IMR-90 (cell line): Measurements from ENCODE around the gene GPR21. TPM values are rescaled to one million over a fixed set of nuclear protein-coding genes. Genes with fewer than 3 reads are reported as not detected.

Experiments
- ATAC-seq: fragments of 200-7000 bp; cut with Tn5 transposase; 2 replicates; pipeline ENCODE4 v1.9.1; 2020; ENCODE audit warnings: low read depth, mild to moderate bottlenecking, moderate library complexity
- BruUV-seq: library from RNA; stranded (reverse); fragments of 400-500 nt; replicated peaks from 2 replicates; lab custom pipeline; 2021; lab: Mats Ljungman, UMichigan
- CTCF ChIA-PET: fragments of 300-600 bp; formaldehyde crosslinking; extraction: SDS; loops from one replicate; lab custom pipeline; 2021; ENCODE audit warnings: antibody characterized with exemption; lab: Yijun Ruan, JAX
- POLR2A ChIA-PET: fragments of 300-600 bp; sonication (Branson Sonifier 250); formaldehyde crosslinking; loops from one replicate; lab custom pipeline; 2022; ENCODE audit warnings: antibody characterized with exemption; ENCODE audit not compliant: unreplicated experiment; lab: Charles Lee
- DNase-seq: peaks from one replicate; pipeline ENCODE4 v3.0.0; 2013
- H2AFZ ChIP-seq: replicated peaks from 2 replicates; pipeline ENCODE3; 2013; ENCODE audit warnings: low read length, mild to moderate bottlenecking; ENCODE audit not compliant: poor library complexity
- H2AK5ac ChIP-seq: 2 replicates; pipeline ENCODE4 v1.6.1; 2013; ENCODE audit warnings: low read depth, low read length, inconsistent platforms
- H2AK9ac ChIP-seq: replicated peaks from 2 replicates; pipeline ENCODE3; 2013; ENCODE audit warnings: mild to moderate bottlenecking, low read depth, low read length, moderate library complexity; ENCODE audit not compliant: poor library complexity
- H2BK120ac ChIP-seq: 2 replicates; pipeline ENCODE4 v1.6.1; 2013; ENCODE audit warnings: low read depth, low read length, inconsistent platforms
- H2BK15ac ChIP-seq: 3 replicates; pipeline ENCODE4 v1.6.1; 2013; ENCODE audit warnings: low read depth, low read length, inconsistent platforms
- H2BK20ac ChIP-seq: 2 replicates; pipeline ENCODE4 v1.6.1; 2013; ENCODE audit warnings: low read depth, mild to moderate bottlenecking, inconsistent platforms, low read length, moderate library complexity
- H2BK5ac ChIP-seq: 2 replicates; pipeline ENCODE4 v1.6.1; 2013; ENCODE audit warnings: mild to moderate bottlenecking, low read depth, low read length, inconsistent platforms; ENCODE audit not compliant: poor library complexity, severe bottlenecking
- H3K14ac ChIP-seq: replicated peaks from 2 replicates; pipeline ENCODE4 v1.6.1; 2013; ENCODE audit warnings: low read depth, low read length, inconsistent platforms
- H3K18ac ChIP-seq: 2 replicates; pipeline ENCODE4 v1.6.1; 2013; ENCODE audit warnings: low read depth, low read length, control low read depth
- H3K23ac ChIP-seq: 2 replicates; pipeline ENCODE4 v1.6.1; 2013; ENCODE audit warnings: low read depth, low read length, inconsistent platforms
- H3K27ac ChIP-seq: 2 replicates; pipeline ENCODE4 v1.5.1; 2013; ENCODE audit warnings: mild to moderate bottlenecking, control low read depth, low read length; ENCODE audit not compliant: insufficient read depth
- H3K27me3 ChIP-seq: 2 replicates; pipeline ENCODE4 v1.6.1; 2013; ENCODE audit warnings: low read length; ENCODE audit not compliant: control insufficient read depth, insufficient read depth
- H3K36me3 ChIP-seq: 2 replicates; pipeline ENCODE4 v1.6.1; 2013; ENCODE audit warnings: low read length, mixed read lengths; ENCODE audit not compliant: control insufficient read depth, insufficient read depth
- H3K4ac ChIP-seq: 2 replicates; pipeline ENCODE4 v1.6.1; 2013; ENCODE audit warnings: low read depth, low read length, inconsistent platforms
- H3K4me1 ChIP-seq: 2 replicates; pipeline ENCODE4 v1.6.1; 2013; ENCODE audit warnings: low read length, mixed read lengths; ENCODE audit not compliant: control insufficient read depth, insufficient read depth
- H3K4me2 ChIP-seq: 2 replicates; pipeline ENCODE4 v1.6.1; 2013; ENCODE audit warnings: low read depth, mild to moderate bottlenecking, control low read depth, low read length, moderate library complexity
- H3K4me3 ChIP-seq: 2 replicates; pipeline ENCODE4 v1.5.1; 2013; ENCODE audit warnings: low read depth, mild to moderate bottlenecking, control low read depth, low read length, moderate library complexity; ENCODE audit not compliant: insufficient read depth
- H3K56ac ChIP-seq: 2 replicates; pipeline ENCODE4 v1.6.1; 2013; ENCODE audit warnings: low read length, inconsistent platforms; ENCODE audit not compliant: insufficient read depth; ENCODE audit errors: extremely low read depth
- H3K79me1 ChIP-seq, 2 experiments: 2 replicates each; pipeline ENCODE4 v1.6.1; 2013; ENCODE audit warnings: low read length in 2 of 2, inconsistent platforms in 1 of 2, low read depth in 1 of 2
- H3K9ac ChIP-seq: 2 replicates; pipeline ENCODE4 v1.6.1; 2013; ENCODE audit warnings: low read depth, low read length, control low read depth
- H3K9me1 ChIP-seq: 2 replicates; pipeline ENCODE4 v1.6.1; 2013; ENCODE audit warnings: low read length, inconsistent platforms; ENCODE audit not compliant: insufficient read depth
- H3K9me3 ChIP-seq: 2 replicates; pipeline ENCODE4 v1.6.1; 2013; ENCODE audit warnings: low read length; ENCODE audit not compliant: control insufficient read depth, insufficient read depth
- H4K20me1 ChIP-seq: 2 replicates; pipeline ENCODE4 v1.6.1; 2013; ENCODE audit warnings: low read length, inconsistent platforms; ENCODE audit not compliant: insufficient read depth
- H4K5ac ChIP-seq: 2 replicates; pipeline ENCODE4 v1.6.1; 2013; ENCODE audit warnings: mild to moderate bottlenecking, low read depth, low read length, control low read depth
- H4K8ac ChIP-seq, 2 experiments: 2 replicates each; pipeline ENCODE4 v1.6.1; 2013; ENCODE audit warnings: low read depth in 2 of 2, low read length in 2 of 2, control low read depth in 1 of 2, inconsistent platforms in 1 of 2
- H4K91ac ChIP-seq: 2 replicates; pipeline ENCODE4 v1.6.1; 2013; ENCODE audit warnings: low read depth, low read length, inconsistent platforms; ENCODE audit not compliant: insufficient read depth
- CHD1 ChIP-seq: IDR thresholded peaks from 2 replicates; pipeline ENCODE4 v1.6.1; 2012; ENCODE audit warnings: low read depth, low read length, improper control_type of control experiment
- NFE2L2 ChIP-seq: fragments of 150-350 bp; IDR thresholded peaks from 2 replicates; pipeline ENCODE4 v1.6.1; 2016; ENCODE audit warnings: low read depth, mild to moderate bottlenecking, low read length
- POLR2A ChIP-seq: IDR thresholded peaks from 2 replicates; pipeline ENCODE4 v1.6.1; 2012; ENCODE audit warnings: mild to moderate bottlenecking, low read depth, low read length
- SMC3 ChIP-seq: fragments of 150-350 bp; IDR thresholded peaks from 2 replicates; pipeline ENCODE4 v1.6.1; 2016; ENCODE audit warnings: low read depth, mild to moderate bottlenecking, antibody characterized with exemption, low read length, moderate library complexity
- WGBS, 2 experiments: methylation state at CpG; one replicate each; pipeline versions ENCODE4 v1.1.5 to v1.1.7; 2013; ENCODE audit warnings: missing lambda C conversion rate in 2 of 2; ENCODE audit not compliant: insufficient read length in 1 of 2; ENCODE audit errors: extremely low coverage in 2 of 2; 5-methylcytosine and 5-hydroxymethylcytosine counted together
- dilution Hi-C: fragments of 300-500 bp; cut with HindIII; formaldehyde crosslinking; loops from one replicate; pipeline ENCODE4 v1.14.3; 2018; ENCODE audit warnings: low sequenced_read_pairs; ENCODE audit not compliant: unreplicated experiment
- in situ Hi-C: fragments of 300-500 bp; cut with MboI; formaldehyde crosslinking; loops from 3 replicates; pipeline ENCODE4 v1.14.3; 2019; ENCODE audit warnings: low sequenced_read_pairs, inconsistent platforms, mixed read lengths
- intact Hi-C: fragments of 100-400 bp; cut with micrococcal nuclease; formaldehyde crosslinking; loops from 2 replicates; pipeline ENCODE4 v1.10.0; 2022
- polyA plus RNA-seq, 3 experiments: library from polyadenylated mRNA; depleted of rRNA; stranded (reverse); fragments of >200 nt; gene quantifications; 2 replicates each; pipeline ENCODE4 v1.2.3, GENCODE V29; 2012; ENCODE audit warnings: low replicate concordance in 1 of 3
- total RNA-seq: library from RNA; depleted of rRNA; stranded (reverse); fragments of >200 nt; gene quantifications from 2 replicates; pipeline ENCODE4 v1.2.3, GENCODE V29; 2012

The GPR21 gene
- total and polyA plus RNA-seq, 2 of the 4 experiments (the other 2 are of a cell fraction) = 0.90 TPM; not detected in 1

- H2BK15ac ChIP-seq = no peak overlapping the region
- H3K23ac ChIP-seq = peak overlapping the region; percentile 77; the same call in 1 of the 2 replicates
- no peak overlapping the region for H2AFZ ChIP-seq
- H4K20me1 ChIP-seq = peaks cover 3% of the 10 kb centered on the region; the same call in 1 of the 2 replicates
- H3K9me3 ChIP-seq = no peaks in the 10 kb centered on the region
- peak overlapping the region; percentile 55; the same call in 1 of the 2 replicates for H3K18ac ChIP-seq
- in situ Hi-C loops = no loop called here
- H4K91ac ChIP-seq = peak overlapping the region; percentile 50; the same call in 1 of the 2 replicates
- intact Hi-C loops = no loop called here
- BruUV-seq = no TSS peak
- H2BK5ac ChIP-seq = no peak overlapping the region
- no peak overlapping the region for H2AK9ac ChIP-seq
- H3K4ac ChIP-seq = 0 out of 2 replicates have a peak overlapping the region, but pooled peaks have one; percentile 29
- DNase-seq = peak; percentile 65
- H2BK120ac ChIP-seq = no peak overlapping the region; the same call in 1 of the 2 replicates
- peak overlapping the region; percentile 44; the same call in 1 of the 2 replicates for H4K5ac ChIP-seq
- peaks cover 2 to 21% of the 10 kb centered on the region in 2 experiments; a peak in 2 of 4 replicates for H3K79me1 ChIP-seq
- TF ChIP-seq POLR2A = no peak
- no peak for TF ChIP-seq CHD1
- TF ChIP-seq NFE2L2 = no peak
- TF ChIP-seq SMC3 = no peak
- H3K56ac ChIP-seq = no peak overlapping the region
- peaks cover 11% of the 10 kb centered on the region for H3K4me1 ChIP-seq
- H3K4me3 ChIP-seq = no peak overlapping the region
- no peak overlapping the region for H3K27ac ChIP-seq
- no CpG with 5 or more reads among the region's 1 CpG for WGBS, 2 experiments
- H3K36me3 ChIP-seq = peaks cover 7% of the 10 kb centered on the region
- ChIA-PET CTCF (no interaction called here), POLR2A (no interaction called here)
- H2AK5ac ChIP-seq = no peak overlapping the region
- H3K9ac ChIP-seq = no peak overlapping the region
- ATAC-seq = peak; percentile 35; the same call in 1 of the 2 replicates
- H3K9me1 ChIP-seq = peaks cover 7% of the 10 kb centered on the region
- dilution Hi-C loops = no loop called here
- H4K8ac ChIP-seq = peak overlapping the region in 1 of 2 experiments; percentile 50; a peak in 1 of 4 replicates
- H2BK20ac ChIP-seq = no peak overlapping the region
- H3K14ac ChIP-seq = peak overlapping the region; percentile 91
- no peaks in the 10 kb centered on the region for H3K27me3 ChIP-seq
- H3K4me2 ChIP-seq = no peak overlapping the region
These were observed 25.4 kb downstream of the GPR21 start for GRCh38 chr9:123058834-123059233.
